H1 (cell line): ENCODE results near the gene LNPEP. TPM values are rescaled to one million over a fixed set of nuclear protein-coding genes. Genes with fewer than 3 reads are reported as not detected.

Source experiments
- CREB1 ChIP-seq: IDR thresholded peaks from 2 replicates; pipeline ENCODE4 v1.6.1; 2012; ENCODE audit warnings: inconsistent platforms
- NANOG ChIP-seq: IDR thresholded peaks from 2 replicates; pipeline ENCODE4 v1.6.1; 2011; ENCODE audit warnings: low read length, low read depth, mild to moderate bottlenecking, inconsistent platforms; ENCODE audit not compliant: insufficient read depth, poor library complexity, severe bottlenecking
- RNF2 ChIP-seq: fragments of 200-900, 300-1000 bp; sonication (generic); IDR thresholded peaks from 2 replicates; pipeline ENCODE4 v1.7.1; 2016; ENCODE audit warnings: borderline replicate concordance, low read depth, mild to moderate bottlenecking, antibody characterized with exemption, low read length; ENCODE audit not compliant: poor library complexity, severe bottlenecking; ENCODE audit errors: missing control alignments
- SP2 ChIP-seq: IDR thresholded peaks from 2 replicates; pipeline ENCODE4 v1.6.1; 2012; ENCODE audit warnings: mild to moderate bottlenecking, low read length, inconsistent platforms
- polyA plus RNA-seq, 7 experiments: library from polyadenylated mRNA; depleted of rRNA in 3 of 7; stranded (reverse) in 5 of 7; unstranded in 2 of 7; fragments of >200 nt in 5 of 7; fragments of 200-250 nt in 2 of 7; gene quantifications; 1 replicate in 5 of 7; 2 replicates in 1 of 7; 4 replicates in 1 of 7; pipeline versions ENCODE4 v1.2.1 to v1.2.3, GENCODE V29; 2011 to 2013; ENCODE audit warnings: missing spikeins in 2 of 7, mixed read lengths in 2 of 7
- total RNA-seq: library from RNA; stranded (reverse); fragmentation: NEBNext Ultra II Directional; extraction: Animal tissue kit (Norgen Biotek cat#: 25700); gene quantifications from 2 replicates; pipeline ENCODE4 v1.2.1, GENCODE V29; 2021

Gene LNPEP
- total and polyA plus RNA-seq, 2 of the 8 experiments (the other 6 are each of a cell fraction or from before 2014, with no cell fraction given), result 1.8 to 4.5 TPM

DNA sequence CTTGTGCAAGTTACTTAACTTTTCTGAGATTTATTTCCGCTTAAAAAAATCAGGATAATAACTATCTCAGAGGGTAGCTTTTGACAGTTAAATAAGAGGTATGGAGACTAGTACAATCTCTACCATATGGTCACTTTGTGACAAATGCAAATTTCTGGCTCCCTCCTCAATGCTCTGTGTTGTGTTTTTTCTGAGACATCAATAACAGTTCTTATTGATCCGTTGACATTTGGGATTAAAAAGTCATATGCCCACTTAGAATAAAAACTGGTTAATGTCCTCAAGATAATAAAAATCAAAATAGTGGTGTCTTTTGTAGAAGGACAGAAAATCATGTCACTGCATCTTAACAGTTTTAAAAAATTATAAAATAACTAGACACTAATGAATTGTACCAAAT is 24.7 kb upstream of the LNPEP start (continued):
- TF ChIP-seq RNF2, result no peak
- TF ChIP-seq SP2, result no peak
- no peak for TF ChIP-seq NANOG
- TF ChIP-seq CREB1, result no peak
